NK-92 (cell line): ENCODE results near the gene DUSP11.
"Not testable (repeated sequence)": the region's sequence is repeated elsewhere in the genome, so short reads cannot be mapped to it uniquely, and the experiment has no call there.

Source experiments
- DNase-seq: peaks from one replicate; lab custom pipeline; 2025; ENCODE audit not compliant: unreplicated experiment; lab: John Stamatoyannopoulos, UW

DUSP11 gene

DNA sequence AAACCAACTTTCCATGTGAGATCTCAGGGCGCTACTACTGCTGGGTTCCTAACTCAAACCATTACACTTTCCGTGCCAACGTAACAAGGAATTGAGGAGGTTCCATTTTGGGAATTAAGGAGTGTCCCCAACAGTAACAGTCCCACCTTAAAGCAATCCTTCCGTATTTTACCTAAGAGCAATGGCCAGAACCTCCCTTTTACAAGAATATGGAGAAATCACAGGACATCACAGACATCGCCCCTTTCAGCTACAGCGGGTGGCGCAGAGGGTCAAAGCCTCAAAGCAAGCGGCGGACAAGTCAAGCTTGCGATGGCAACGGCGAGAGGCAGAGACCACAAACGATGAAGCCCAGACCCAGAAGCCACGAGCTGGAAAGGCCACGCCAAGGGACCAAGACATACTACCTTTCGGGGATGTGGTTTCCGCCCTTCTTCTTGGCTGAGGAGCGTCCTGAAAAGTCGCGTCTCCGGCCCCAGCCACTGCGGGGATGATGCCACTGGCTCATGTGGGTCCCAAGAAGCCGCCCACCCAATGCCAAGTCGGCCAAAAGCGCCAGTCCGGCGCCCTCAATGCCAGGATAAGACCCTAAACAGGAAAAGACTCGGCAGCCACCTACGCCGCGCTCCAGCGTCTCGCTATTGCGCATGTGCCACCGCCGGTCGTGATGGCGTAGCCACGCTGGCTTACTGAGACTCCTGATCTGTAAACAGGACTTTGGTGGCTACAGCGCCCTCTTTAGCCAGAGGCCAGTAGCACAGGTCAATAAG is at the start of gene DUSP11:
DUSP11 (minus strand) TSS at position 637 of the 770 bp plus-strand sequence; CDS start at position 508, 129 bp downstream.
- peak; percentile 74 for DNase-seq

DNA sequence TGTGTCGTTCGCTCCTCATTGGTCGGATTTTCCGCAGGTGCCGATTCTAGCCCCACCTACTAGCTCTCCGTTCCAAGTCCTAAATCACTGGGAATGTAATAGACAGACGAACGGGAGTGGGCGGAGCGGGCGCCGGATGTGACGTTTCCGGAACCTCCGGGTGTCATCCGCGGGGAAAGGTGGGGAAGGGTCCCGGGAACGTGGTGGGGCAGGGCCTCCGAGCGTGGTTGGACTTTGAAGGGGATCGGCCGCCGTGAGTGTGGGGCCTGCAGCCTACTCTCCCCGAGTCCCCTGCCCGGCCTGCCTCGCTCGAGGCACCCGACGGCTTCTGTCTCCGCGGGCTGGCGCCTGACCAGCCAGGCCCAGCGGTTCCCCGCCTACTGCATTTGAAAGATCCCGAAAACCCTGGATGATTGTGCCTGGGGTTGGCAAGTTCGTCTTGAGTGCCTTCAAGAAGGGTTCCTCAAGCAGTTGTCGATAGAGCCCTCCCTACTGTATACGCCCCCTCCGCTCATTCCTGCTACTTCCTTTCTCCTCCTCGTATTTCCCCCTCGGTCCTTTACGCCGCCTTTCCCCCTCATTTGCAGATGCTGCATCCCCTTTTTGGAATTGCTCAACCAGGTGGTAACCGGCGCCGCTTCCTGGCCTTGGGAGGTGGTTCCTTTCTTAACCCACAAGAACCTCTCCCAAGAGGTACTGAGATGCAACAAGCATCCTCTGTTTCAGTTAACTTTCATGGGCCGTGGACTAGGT is 49.1 kb upstream of the DUSP11 start, which contains the start of gene STAMBP:
STAMBP (plus strand) TSS at position 144 of the 753 bp plus-strand sequence. CDS start 1,896 bp downstream, outside the sequence.
- DNase-seq, result peak; percentile 37

DNA sequence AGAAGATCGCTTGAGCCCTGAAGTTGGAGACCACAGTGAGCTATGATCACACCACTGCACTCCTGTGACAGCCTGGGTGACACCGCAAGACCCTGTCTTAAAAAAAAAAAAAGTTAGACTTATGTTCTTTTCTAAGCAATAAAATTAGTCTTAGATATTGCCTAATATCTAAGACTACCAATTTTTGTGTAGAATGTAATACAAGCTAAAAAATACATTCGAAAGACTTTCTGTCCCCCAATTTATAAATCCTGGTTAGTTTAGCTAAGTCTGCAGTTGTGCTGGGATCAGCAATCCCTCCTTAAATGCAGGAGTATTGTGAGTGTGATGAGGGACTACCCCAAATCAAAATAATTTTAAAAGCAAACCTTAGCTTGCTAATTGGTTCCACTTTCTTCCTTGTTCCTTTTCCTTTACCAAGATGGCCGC is 48.5 kb upstream of the DUSP11 start:
- DNase-seq, result no peak

DNA sequence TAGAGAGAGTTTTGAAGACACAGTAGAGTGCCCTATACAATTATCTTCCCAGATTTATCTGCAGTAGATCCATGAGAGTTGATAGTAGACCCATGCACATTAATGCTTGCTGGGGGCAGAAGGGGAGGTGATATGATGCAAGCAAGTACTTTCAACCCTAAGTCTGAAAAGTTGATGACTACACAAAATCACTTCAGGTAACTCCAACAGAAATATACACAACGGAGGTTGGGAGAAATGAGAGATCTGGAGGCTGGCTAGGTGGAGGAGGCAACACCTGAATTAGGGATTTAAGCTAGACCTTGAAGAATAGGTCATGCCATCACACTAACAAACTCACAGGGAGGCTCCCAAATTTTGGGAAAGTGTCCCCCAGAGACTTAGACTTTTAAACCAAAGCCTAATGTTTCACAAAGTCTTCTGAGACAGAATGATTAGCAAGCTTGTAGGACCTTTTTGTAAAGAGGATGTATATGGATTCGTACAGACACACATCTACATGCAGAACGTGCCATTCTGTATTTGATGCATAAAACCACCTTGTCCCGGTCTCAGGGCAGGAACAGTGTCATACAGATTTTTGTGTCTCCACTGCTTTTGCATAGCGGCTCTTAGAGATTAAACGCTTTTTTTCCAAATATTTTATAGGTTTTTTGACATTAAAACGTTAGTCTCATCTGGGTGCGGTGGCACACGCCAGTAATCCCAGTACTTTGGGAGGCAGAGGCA is 47.9 kb upstream of the DUSP11 start:
- no peak for DNase-seq

DNA sequence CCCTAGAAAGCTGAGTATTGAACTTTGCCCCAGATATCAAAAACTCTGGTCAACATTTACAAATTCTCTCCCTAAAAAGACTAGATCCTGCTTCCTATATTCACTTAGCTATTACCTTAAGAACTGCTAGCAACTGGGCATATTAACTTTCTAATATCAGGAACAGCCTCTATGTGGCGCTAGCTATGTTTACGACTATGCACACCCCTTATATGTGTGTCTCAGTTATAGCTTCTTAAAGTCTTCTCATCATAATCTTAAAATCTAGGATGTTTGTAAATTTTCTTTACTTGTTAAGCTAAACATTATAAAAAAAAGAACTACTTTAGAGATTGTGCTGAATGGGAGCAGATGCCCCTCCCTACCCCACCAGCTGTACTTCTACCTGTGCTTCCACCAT is 47.1 kb upstream of the DUSP11 start:
- DNase-seq, result no peak

DNA sequence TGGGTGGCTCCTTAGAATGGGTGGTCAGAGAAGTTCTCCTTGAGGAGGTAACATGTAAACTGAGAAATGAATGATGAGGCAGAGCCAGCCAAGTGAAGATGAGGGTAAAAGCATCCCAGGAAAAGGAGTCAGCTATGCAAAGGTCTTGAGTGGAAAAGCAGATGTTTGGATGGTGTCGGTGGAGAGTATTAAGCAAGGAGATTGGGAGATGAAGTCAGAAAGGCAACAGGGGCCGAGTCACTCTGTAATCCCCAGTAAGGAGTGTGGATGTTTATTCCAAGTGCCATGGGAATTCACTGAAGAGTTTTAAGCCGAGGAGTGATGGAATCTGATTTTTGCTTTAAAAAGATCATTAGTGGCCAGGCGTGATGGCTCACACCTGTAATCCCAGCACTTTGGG is 45.5 kb upstream of the DUSP11 start:
- no peak for DNase-seq

DNA sequence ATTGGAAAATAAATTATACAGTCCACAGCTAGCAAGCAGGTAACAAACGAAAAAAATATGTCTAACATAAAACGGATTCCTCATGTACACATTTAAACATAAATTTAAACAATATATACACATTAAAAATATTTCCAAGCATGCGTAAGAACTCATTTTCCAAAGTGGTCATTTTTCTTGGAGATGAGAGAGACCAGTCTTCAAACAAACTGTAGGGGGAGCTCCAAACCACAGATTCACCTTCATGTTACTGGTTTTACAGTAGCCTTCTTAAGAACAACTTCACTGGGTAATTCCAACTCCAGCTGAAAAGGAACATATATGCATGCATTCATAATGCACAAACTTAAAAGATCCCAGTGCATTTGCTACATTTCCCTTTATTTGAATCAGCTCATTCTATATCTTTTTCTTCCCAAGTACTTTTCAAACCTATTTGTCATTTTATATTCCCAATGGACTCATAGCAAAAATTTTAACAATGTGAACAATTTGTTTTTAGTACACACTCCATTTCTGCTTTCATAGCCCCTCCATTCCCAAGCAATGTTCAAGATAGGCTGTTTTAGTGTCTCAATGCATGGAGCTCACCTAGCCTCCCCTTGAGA is 44.1 kb upstream of the DUSP11 start:
- no peak for DNase-seq

DNA sequence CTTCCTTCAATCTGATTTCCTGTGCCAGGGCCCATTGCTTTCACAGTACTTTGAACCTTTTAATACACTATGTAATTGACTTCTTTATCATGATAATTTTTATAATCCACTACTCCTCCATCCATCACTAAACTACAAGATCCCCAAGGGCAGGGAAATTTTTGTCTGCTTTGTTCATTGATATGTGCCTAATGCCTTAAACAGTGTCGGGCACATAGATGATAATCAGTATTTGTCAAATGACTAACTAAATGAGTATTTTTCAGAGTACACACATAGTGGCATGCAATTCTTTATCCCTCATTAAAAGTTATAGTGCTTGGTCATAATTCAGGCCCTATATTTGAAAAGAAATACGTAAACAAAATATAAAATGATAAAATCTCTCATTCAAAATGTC is 43.5 kb upstream of the DUSP11 start:
- no peak for DNase-seq

DNA sequence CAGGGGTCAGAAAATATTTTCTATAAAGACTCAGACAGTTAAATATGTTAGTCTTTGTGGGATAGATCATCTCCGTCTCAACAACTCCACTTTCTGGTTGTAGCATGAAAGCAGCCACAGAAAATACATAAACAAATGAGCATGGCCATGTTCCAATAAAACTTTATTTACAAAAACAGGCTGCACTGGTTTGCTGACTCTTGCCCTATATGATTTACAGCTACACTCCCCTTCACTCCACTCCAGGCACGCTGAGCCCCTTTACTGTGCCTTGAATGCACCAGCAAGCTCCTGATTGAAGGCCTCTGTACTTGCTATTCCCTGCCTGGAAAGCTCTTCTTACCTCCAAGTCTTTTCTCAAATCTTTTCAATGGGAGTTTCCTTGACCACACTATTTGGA is 43.1 kb upstream of the DUSP11 start:
- DNase-seq, result no peak

DNA sequence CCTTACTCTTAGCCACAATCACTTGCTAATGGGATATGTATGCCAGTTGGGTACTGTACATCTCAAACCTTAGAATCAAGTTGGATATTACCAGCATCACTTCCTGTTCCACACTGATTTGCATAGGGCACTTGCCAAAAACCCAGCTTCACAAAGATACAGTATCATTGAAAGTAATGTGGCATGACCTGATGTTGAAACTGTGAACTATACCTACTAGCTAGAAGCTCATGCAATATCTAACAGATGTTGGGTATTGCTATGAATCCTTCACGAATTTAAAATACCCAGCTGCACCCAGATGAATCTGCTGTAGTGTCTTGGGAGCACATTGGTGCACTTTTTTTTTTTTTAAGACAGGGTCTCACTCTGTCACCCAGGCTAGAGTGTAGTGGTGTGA is 42.4 kb upstream of the DUSP11 start:
- DNase-seq, result no peak

DNA sequence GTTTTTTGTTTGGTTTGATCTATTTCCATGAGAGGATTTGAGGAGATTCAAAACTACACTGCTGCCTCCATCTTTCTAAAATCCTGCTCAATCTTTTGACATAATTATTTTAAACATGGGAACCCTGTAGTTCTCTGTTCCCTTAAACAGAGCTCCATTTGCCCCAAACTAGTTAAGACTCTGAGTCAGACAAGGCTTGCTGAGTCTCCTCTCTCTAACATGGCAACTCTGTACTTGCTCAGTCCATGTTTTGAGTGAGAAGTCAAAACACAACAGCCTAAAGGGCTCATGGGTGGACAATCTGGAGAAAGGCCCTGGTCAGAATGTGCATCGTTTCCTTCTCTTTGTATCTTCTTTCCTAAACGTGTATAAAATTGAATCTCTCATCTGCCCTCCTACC is 41.8 kb upstream of the DUSP11 start:
- no peak for DNase-seq

DNA sequence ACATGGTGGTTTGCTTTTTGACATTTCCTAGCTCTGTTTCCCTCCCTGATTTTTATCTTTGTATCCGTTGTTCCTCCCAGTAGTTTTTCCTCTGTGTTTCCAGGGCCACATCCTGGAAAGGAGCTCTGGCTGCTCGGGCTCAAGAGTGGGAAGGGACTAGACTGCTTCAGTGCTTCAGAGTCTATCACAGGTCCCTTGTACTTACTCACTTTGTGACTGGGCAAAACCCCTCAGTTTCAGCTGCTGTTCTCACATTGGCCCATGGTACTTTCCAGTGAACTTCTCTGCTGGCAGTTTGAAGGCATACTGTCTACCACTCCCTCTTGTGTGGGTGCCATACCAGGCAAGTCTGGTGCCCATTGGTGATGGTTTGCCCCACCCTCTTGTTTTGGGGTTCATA is 41.3 kb upstream of the DUSP11 start:
- DNase-seq, result no peak

DNA sequence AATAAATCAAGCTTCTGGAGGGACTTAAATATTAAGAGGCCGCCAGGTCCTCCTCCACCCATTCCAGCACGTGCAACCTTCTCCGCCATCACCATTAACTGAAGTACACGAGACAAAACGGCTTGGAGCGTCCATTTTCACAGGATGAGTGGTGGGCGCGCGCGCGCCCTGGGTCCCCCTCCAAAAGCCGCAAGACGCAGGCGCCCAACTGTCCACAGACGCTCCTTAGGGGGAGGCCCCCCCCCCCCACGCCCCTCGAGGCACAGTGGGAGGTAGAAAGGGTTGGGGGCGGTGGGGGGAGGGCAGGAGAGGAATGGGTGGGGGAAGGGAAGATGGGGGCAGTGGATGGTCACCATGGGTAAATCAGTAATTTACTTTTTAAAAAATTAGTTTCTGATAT is 38.4 kb upstream of the DUSP11 start:
- DNase-seq, result no peak

DNA sequence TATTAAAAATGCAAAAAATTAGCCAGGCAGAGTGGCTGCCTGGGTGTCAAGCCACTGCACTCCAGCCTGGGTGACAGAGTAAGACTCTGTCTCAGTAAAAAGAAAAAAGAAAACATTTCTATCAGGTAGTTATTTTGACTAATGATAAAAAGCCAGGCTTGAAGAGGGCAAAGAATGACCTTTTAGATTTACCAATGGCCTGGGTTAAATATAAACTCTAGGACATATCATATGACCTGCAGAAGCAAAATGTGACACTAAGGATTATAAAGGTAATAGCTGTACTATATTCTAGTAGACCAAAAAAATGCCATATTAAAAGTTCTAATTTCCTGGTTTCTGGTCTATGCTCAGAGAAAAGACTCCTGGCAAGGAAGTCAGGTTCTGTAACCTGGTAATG is 32.7 kb upstream of the DUSP11 start:
- DNase-seq, result no peak

DNA sequence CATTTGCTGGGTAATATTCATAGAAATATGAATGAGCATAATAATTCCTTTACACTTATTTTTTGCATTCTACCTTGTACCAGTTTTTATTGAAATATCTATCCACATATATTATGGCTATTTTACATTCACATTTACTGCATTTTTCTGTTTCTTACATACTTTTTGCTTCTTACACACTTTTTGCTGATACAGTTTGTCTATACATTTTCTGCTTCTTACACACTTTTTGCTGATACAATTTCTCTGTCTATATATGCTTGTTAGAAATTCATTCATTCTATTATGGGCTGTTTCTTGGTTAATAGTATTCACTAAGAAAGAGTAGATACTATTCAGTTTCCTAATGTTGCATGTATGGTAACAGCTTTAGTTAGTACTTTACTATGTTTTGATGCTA is 32.0 kb upstream of the DUSP11 start:
- no peak for DNase-seq

DNA sequence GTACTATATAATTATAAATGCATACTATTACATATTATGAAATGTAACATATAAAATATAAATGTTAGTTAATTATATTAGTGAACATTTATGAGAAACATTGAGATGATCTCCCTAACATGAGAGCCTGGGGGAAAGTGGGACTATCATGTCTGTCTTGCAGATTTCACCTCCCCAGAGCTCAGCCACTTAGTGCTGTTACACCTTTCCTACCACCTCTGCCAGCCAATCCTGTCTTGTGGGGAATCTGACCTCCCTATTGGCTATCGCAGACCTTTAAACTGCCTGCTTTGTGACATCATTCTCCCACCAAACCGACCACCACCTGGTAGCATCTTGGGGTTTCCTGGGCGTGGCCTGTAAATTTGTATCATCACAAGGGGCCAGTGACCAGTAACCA is 4.0 kb upstream of the DUSP11 start, which contains the start of gene C2orf78:
C2orf78 (plus strand) TSS at position 301 of the 400 bp plus-strand sequence. CDS start 127 bp downstream, outside the sequence.
- not testable (repeated sequence) for DNase-seq

DNA sequence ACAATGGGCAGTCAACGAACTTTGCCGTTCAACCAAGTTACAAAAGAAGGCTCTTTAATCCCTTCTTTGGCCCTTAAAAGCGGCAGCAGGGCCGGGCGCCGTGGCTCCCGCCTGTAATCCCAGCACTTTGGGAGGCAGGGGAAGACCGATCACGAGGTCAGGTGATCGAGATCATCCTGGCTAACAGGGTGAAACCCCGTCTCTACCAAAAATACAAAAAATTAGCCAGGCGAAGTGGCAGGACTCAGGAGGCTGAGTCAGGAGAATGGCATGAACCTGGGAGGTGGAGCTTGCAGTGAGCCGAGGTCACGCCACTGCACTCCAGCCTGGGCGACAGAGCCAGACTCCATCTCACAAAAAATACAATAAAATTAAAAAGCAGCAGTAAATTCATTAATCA is 3.5 kb upstream of the DUSP11 start:
- not testable (repeated sequence) for DNase-seq

DNA sequence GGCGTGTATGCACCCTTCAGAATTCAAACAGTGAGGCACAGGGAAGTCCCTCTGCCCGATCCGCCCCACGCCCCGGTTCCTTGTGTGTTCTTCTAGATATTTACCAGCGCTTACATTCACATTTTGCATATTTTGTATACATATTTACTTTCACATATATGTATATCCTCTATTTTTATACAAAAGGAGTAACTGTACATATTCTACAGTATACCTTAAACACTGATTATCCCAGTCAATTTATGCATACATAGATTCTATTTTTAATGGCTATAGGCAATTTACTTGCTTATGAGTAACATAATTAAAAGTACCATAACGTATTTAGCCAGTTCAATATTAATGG is 307 bp upstream of the DUSP11 start:
- DNase-seq, result no peak

DNA sequence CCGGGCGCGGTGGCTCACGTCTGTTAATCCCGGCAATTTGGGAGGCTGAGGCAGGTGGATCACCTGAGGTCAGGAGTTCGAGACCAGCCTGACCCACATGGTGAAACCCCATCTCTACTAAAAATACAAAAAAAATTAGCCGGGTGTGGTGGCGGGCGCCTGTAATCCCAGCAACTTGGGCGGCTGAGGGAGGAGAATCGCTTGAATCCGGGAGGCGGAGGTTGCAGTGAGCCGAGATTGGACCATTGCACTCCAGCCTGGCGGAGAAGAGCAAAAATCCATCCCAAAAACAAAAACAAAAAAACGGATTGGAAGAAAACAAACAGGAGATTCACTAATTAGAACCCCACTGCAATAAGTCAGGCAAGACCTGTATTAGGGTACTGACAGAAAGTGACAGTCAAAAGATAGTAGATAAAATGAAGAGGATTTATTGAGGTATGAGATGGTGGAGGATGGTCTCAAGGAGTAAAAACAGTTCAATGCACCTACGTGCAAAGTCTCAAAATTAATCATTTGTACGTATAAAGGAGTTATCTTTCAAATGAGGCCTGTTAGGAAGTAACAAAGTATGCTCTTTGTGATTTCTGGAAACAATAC is 936 bp downstream of the DUSP11 start:
- not testable (repeated sequence) for DNase-seq

DNA sequence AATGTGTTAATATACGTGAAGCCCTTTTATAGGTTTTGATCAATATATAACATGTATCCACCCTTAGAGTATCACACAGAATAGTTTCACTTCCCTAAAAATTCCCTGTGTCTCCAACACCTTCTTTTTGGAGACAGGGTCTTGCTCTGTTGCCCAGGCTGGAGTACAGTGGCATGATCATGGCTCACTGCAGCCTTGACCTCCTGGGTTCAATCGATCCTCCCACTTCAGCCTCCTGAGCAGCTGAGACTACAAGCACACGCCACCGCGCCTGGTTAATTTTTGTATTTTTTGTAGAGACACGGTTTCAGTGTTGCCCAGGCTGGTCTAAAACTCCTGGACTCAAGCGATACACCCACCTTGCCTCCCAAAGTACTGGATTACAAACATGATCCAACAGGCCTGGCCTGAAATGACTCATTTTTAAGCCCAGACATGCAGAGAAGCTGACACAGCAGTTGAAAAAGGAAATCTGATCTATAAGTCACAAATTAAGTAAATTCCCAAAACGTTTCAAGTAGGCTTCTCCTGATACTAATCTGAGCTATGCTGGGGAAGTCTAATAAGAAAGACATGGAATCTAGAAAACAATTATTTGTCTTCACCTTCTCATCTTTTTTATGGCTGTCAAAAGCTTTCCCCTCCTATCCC is 2.9 kb downstream of the DUSP11 start:
- DNase-seq, result no peak
